Endothelial cell of umbilical vein (primary cell): ENCODE results near the gene CERS5. TPM values are rescaled to one million over a fixed set of nuclear protein-coding genes. Genes with fewer than 3 reads are reported as not detected.

Source experiments
- BruUV-seq: library from RNA; stranded (reverse); fragments of 400-500 nt; replicated peaks from 2 replicates; lab custom pipeline; 2021; lab: Mats Ljungman, UMichigan
- CTCF ChIA-PET: fragments of 300-600, 350-600 bp; sonication (Branson Sonifier 250); formaldehyde crosslinking; loops from one replicate; lab custom pipeline; 2021; ENCODE audit warnings: antibody characterized with exemption, inconsistent platforms; lab: Charles Lee
- POLR2A ChIA-PET: fragments of 300-600, 350-600 bp; sonication (Branson Sonifier 250); formaldehyde crosslinking; loops from one replicate; lab custom pipeline; 2021; ENCODE audit warnings: antibody characterized with exemption, inconsistent platforms; lab: Charles Lee
- DNase-seq: peaks from one replicate; pipeline ENCODE4 v3.0.0-alpha.2; 2011; ENCODE audit warnings: low read depth, low spot score
- FAIRE-seq: peaks from 2 replicates; lab custom pipeline; 2011; peaks lifted over from hg19 to GRCh38; lab: Jason Lieb, UNC
- H2AFZ ChIP-seq: 2 replicates; pipeline ENCODE4 v1.6.0; 2012; ENCODE audit warnings: low read depth, low read length, control low read depth, inconsistent platforms
- H3K27ac ChIP-seq: 2 replicates; pipeline ENCODE4 v1.5.1; 2011; ENCODE audit warnings: low read depth, mild to moderate bottlenecking, control low read depth, low read length, moderate library complexity; ENCODE audit not compliant: insufficient read depth
- H3K27me3 ChIP-seq, 2 experiments: 2 replicates each; pipeline versions ENCODE4 v1.6.0 to v1.6.1; 2011; ENCODE audit warnings: low read length in 2 of 2, mixed read lengths in 1 of 2; ENCODE audit not compliant: control insufficient read depth in 2 of 2, insufficient read depth in 2 of 2
- H3K36me3 ChIP-seq, 2 experiments: 2 replicates in 1 of 2; 3 replicates in 1 of 2; pipeline ENCODE4 v1.5.1; 2011; ENCODE audit warnings: low read length in 2 of 2, mild to moderate bottlenecking in 1 of 2, moderate library complexity in 1 of 2; ENCODE audit not compliant: control insufficient read depth in 2 of 2, insufficient read depth in 2 of 2; ENCODE audit errors: extremely low read depth in 1 of 2
- H3K4me1 ChIP-seq: 3 replicates; pipeline ENCODE4 v1.5.1; 2011; ENCODE audit warnings: mild to moderate bottlenecking, low read length; ENCODE audit not compliant: control insufficient read depth, insufficient read depth; ENCODE audit errors: extremely low read depth
- H3K4me2 ChIP-seq: 2 replicates; pipeline ENCODE4 v1.6.1; 2011; ENCODE audit warnings: low read length, control low read depth, mixed read lengths; ENCODE audit not compliant: insufficient read depth
- H3K4me3 ChIP-seq, 3 experiments: fragments of 200-600 bp in 1 of 3; sonication (generic), shearing (Covaris generic) in 1 of 3; replicated peaks in 1 of 3; 2 replicates each; pipeline ENCODE4 v1.5.1; 2011 to 2016; ENCODE audit warnings: control low read depth in 3 of 3, low read length in 3 of 3, mild to moderate bottlenecking in 2 of 3, inconsistent platforms in 1 of 3, low read depth in 1 of 3, moderate library complexity in 1 of 3; ENCODE audit not compliant: insufficient read depth in 1 of 3
- H3K79me2 ChIP-seq: 2 replicates; pipeline ENCODE4 v1.6.0; 2012; ENCODE audit warnings: low read length, inconsistent platforms; ENCODE audit not compliant: control insufficient read depth, insufficient read depth
- H3K9ac ChIP-seq: replicated peaks from 2 replicates; pipeline ENCODE3; 2011; ENCODE audit warnings: low read length, control low read depth; ENCODE audit not compliant: insufficient read depth; ENCODE audit errors: extremely low read depth
- H3K9me1 ChIP-seq: replicated peaks from 3 replicates; pipeline ENCODE4 v1.6.0; 2011; ENCODE audit warnings: mild to moderate bottlenecking, low read length; ENCODE audit not compliant: control insufficient read depth, insufficient read depth; ENCODE audit errors: extremely low read depth
- H3K9me3 ChIP-seq: replicated peaks from 2 replicates; pipeline ENCODE4 v1.5.1; 2012; ENCODE audit warnings: low read length, inconsistent platforms; ENCODE audit not compliant: control insufficient read depth, insufficient read depth
- H4K20me1 ChIP-seq: replicated peaks from 2 replicates; pipeline ENCODE3; 2011; ENCODE audit warnings: mild to moderate bottlenecking, low read length; ENCODE audit not compliant: control insufficient read depth, insufficient read depth; ENCODE audit errors: extremely low read depth
- EZH2 ChIP-seq: IDR thresholded peaks from 2 replicates; pipeline ENCODE4 v1.6.1; 2012; ENCODE audit warnings: borderline replicate concordance, low read depth, mild to moderate bottlenecking, moderate library complexity, low read length, inconsistent platforms; ENCODE audit not compliant: severe bottlenecking
- FOS ChIP-seq: IDR thresholded peaks from 2 replicates; pipeline ENCODE4 v1.6.1; 2011; ENCODE audit warnings: mild to moderate bottlenecking, low read length, moderate library complexity, borderline replicate concordance; ENCODE audit not compliant: insufficient read depth
- GATA2 ChIP-seq: IDR thresholded peaks from 2 replicates; pipeline ENCODE4 v1.7.0; 2011; ENCODE audit warnings: low read depth, mild to moderate bottlenecking, moderate library complexity, mixed read lengths, low read length; ENCODE audit not compliant: insufficient read length, insufficient read depth
- JUN ChIP-seq: IDR thresholded peaks from 2 replicates; pipeline ENCODE4 v1.6.1; 2011; ENCODE audit warnings: borderline replicate concordance, low read depth; ENCODE audit not compliant: insufficient read length, insufficient read depth
- MYC ChIP-seq: IDR thresholded peaks from one replicate; pipeline ENCODE4 v1.6.1; 2011; ENCODE audit warnings: mild to moderate bottlenecking, low read depth, low read length
- POLR2A ChIP-seq: IDR thresholded peaks from 2 replicates; pipeline ENCODE4 v1.6.1; 2012; ENCODE audit warnings: low read depth, mild to moderate bottlenecking, control low read depth, low read length
- POLR2AphosphoS5 ChIP-seq: IDR thresholded peaks from 2 replicates; pipeline ENCODE4 v1.6.1; 2012; ENCODE audit warnings: low read depth, mild to moderate bottlenecking, control low read depth, low read length, moderate library complexity; ENCODE audit not compliant: insufficient read depth
- dilution Hi-C: fragments of 300-500 bp; cut with MboI; formaldehyde crosslinking; loops from one replicate; pipeline ENCODE4 v1.15.0; 2019; ENCODE audit warnings: low sequenced_read_pairs; ENCODE audit not compliant: extremely low pct_ligation_motif_present
- intact Hi-C: fragments of 100-400 bp; cut with micrococcal nuclease; formaldehyde crosslinking; loops from one replicate; pipeline ENCODE4 v1.10.0; 2022
- polyA plus RNA-seq, 4 experiments: library from polyadenylated mRNA; depleted of rRNA in 3 of 4; stranded (reverse) in 3 of 4; unstranded in 1 of 4; fragments of >200 nt; gene quantifications; 2 replicates each; pipeline versions ENCODE4 v1.2.1 to v1.2.3, GENCODE V29; 2011 to 2012; ENCODE audit warnings: missing spikeins in 1 of 4
- total RNA-seq: library from RNA; stranded (reverse); gene quantifications from 2 replicates; pipeline ENCODE4 v1.2.3, GENCODE V29; 2021
- TF ChIP-seq, protein P1 (sequence below), 2 donors: IDR thresholded peaks; 1 replicate in 1 of 2; 2 replicates in 1 of 2; pipeline ENCODE4 v1.5.1; 2011; ENCODE audit warnings: low read length in 2 of 2, mild to moderate bottlenecking in 2 of 2, moderate library complexity in 2 of 2, control low read depth in 1 of 2, inconsistent platforms in 1 of 2, low read depth in 1 of 2; ENCODE audit not compliant: insufficient read depth in 1 of 2; ENCODE audit errors: extremely low read depth in 1 of 2
- TF ChIP-seq, protein P2 (sequence below): IDR thresholded peaks from 2 replicates; pipeline ENCODE4 v1.6.1; 2011; ENCODE audit not compliant: insufficient read depth, insufficient read length

The CERS5 gene
- total and polyA plus RNA-seq, 2 donors (not counting 3 experiments of a cell fraction or from before 2014, with no cell fraction given), result 60.4 to 108 TPM

DNA sequence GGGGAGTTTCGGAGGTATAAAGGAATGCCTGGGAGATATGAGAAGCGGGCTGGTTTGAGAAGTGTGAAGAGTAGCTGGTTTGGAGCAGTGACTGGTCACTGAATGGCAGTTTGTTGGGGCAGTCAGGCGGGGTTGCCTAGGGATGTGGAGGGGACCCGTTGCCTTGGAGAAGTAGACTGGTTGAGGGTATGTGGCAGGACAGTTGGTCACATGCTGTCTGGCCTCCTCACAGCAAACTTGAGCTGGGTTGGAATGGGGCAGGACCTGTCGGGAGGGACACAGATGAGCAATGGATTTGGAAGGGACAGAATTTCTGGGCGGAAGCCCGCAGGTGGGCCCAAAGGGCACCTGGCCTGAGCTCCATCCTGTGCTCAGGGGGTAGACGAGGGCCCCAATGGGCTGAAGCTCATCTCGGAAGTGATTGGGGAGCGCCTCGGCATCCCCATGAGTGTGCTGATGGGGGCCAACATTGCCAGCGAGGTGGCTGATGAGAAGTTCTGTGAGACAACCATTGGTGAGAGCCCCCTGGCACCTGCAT lies 61.2 kb downstream of the CERS5 start:
- peaks cover 4% of the 10 kb centered on the region for H3K4me1 ChIP-seq
- H3K27me3 ChIP-seq, result no peaks in the 10 kb centered on the region
- no peaks in the 10 kb centered on the region for H4K20me1 ChIP-seq
- intact Hi-C loops, result no loop called here
- no peak overlapping the region for H3K4me3 ChIP-seq
- POLR2A ChIA-PET, result no interaction called here
- dilution Hi-C loops, result no loop called here
- FAIRE-seq (no peak), DNase-seq (no peak)
- H3K9me3 ChIP-seq, result no peaks in the 10 kb centered on the region
- no peak for TF ChIP-seq JUN
- TF ChIP-seq, protein P1, sequence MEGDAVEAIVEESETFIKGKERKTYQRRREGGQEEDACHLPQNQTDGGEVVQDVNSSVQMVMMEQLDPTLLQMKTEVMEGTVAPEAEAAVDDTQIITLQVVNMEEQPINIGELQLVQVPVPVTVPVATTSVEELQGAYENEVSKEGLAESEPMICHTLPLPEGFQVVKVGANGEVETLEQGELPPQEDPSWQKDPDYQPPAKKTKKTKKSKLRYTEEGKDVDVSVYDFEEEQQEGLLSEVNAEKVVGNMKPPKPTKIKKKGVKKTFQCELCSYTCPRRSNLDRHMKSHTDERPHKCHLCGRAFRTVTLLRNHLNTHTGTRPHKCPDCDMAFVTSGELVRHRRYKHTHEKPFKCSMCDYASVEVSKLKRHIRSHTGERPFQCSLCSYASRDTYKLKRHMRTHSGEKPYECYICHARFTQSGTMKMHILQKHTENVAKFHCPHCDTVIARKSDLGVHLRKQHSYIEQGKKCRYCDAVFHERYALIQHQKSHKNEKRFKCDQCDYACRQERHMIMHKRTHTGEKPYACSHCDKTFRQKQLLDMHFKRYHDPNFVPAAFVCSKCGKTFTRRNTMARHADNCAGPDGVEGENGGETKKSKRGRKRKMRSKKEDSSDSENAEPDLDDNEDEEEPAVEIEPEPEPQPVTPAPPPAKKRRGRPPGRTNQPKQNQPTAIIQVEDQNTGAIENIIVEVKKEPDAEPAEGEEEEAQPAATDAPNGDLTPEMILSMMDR (IDR thresholded peaks at IDR 0.05; ENCODE audit: extremely low read depth in 1 of 2, insufficient read depth in 1 of 2, low read depth in 1 of 2, low read length in 2 of 2), result no peak
- no peak for TF ChIP-seq EZH2
- TF ChIP-seq, protein P2, sequence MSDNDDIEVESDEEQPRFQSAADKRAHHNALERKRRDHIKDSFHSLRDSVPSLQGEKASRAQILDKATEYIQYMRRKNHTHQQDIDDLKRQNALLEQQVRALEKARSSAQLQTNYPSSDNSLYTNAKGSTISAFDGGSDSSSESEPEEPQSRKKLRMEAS, result no peak
- no peak for TF ChIP-seq GATA2
- no peak for TF ChIP-seq FOS
- TF ChIP-seq POLR2AphosphoS5, result no peak
- TF ChIP-seq POLR2A, result no peak
- no peak for TF ChIP-seq MYC
- H2AFZ ChIP-seq, result no peak overlapping the region
- no peaks in the 10 kb centered on the region for H3K36me3 ChIP-seq
- H3K9ac ChIP-seq, result no peak overlapping the region
- H3K27ac ChIP-seq, result no peak overlapping the region
- no peaks in the 10 kb centered on the region for H3K79me2 ChIP-seq
- CTCF ChIA-PET, result interaction anchor here (1.3 to 1.5 kb wide), 2 partner anchors 21 to 70 kb away, joined by 4 read pairs; partner anchors contain the start of gene SMARCD1
- H3K4me2 ChIP-seq, result no peak overlapping the region
- BruUV-seq, result no TSS peak
- no peaks in the 10 kb centered on the region for H3K9me1 ChIP-seq
